ENCODE data around the gene OR2T1.

GRCh38 chr1:248388426-248388825, 14.4 kb upstream of the OR2T1 start:
- TF ChIP-seq CTCF (conservative IDR thresholded peaks at IDR 0.05) (no peak), ZFX (IDR thresholded peaks at IDR 0.05) (no peak)

Measured in C4-2B (cell line).